ENCODE data around the gene PCK2. TPM values are rescaled to one million over a fixed set of nuclear protein-coding genes. Genes with fewer than 3 reads are reported as not detected.

PCK2 gene
- total RNA-seq, 1 experiment from 2014 or later, result 48.9 TPM

DNA sequence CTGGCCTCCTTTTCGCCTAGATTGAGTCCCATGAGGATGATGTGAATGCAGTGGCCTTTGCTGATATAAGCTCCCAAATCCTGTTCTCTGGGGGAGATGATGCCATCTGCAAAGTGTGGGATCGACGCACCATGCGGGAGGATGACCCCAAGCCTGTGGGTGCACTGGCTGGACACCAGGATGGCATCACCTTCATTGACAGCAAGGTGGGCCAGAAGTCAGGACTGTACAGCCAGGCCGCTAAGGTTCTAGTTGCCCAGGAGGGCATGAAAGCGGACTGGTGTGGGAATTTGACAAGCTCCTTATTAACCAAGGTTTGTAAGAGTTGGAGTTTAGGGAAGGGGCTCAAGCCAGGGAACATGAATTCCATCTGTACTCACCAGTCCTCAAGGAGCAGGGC lies 25.6 kb downstream of the PCK2 start:
- H3K14ac ChIP-seq (ENCODE audit: insufficient read depth, low read length), result no peak overlapping the region
- no peak overlapping the region for H3K4ac ChIP-seq (ENCODE audit: low read depth, low read length)
- H4K8ac ChIP-seq (replicated peaks; ENCODE audit: insufficient read length, low read depth, low read length), result no peak overlapping the region
- Mint-ChIP-seq H3K36me3 (ENCODE audit: insufficient read depth in 1 of 3, low read depth in 3 of 3) (peaks cover 24 to 76% (median 74%) of the 10 kb centered on the region in 3 experiments; a peak in 6 of 7 replicates), H3K9me3 (no peaks in the 10 kb centered on the region; a peak in 1 of 5 replicates), H3K4me1 (peaks cover 12 to 15% of the 10 kb centered on the region in 2 experiments), H3K27me3 (ENCODE audit: low read depth) (peaks cover 3% of the 10 kb centered on the region; the same call in 1 of the 2 replicates), H3K4me3 (no peak overlapping the region), H3K27ac (no peak overlapping the region)
- no peak overlapping the region for H3K18ac ChIP-seq (ENCODE audit: insufficient read length, low read depth, low read length)
- no peak overlapping the region for H2BK120ac ChIP-seq (ENCODE audit: low read depth, low read length, poor library complexity, severe bottlenecking)
- no peak overlapping the region for H2BK12ac ChIP-seq (ENCODE audit: insufficient read length, low read depth, low read length)
- H3K27ac ChIP-seq (ENCODE audit: insufficient read length, low read depth, low read length), result no peak overlapping the region
- H3K9me3 ChIP-seq (ENCODE audit: control insufficient read depth, low read depth, low read length), result no peaks in the 10 kb centered on the region
- H2BK5ac ChIP-seq (ENCODE audit: insufficient read length, low read length), result no peak overlapping the region
- DNase-seq, result no peak
- H3K79me1 ChIP-seq (ENCODE audit: insufficient read depth, low read depth, low read length, poor library complexity, severe bottlenecking), result no peaks in the 10 kb centered on the region
- no peak overlapping the region for H3K23ac ChIP-seq (ENCODE audit: insufficient read length, low read depth, low read length)
- H2AFZ ChIP-seq (ENCODE audit: low read length), result no peak overlapping the region
- H3T11ph ChIP-seq (ENCODE audit: low read length), result no peak overlapping the region
- H3K4me2 ChIP-seq (ENCODE audit: insufficient read depth, insufficient read length, low read length), result no peak overlapping the region
- no peak overlapping the region for H4K91ac ChIP-seq (ENCODE audit: insufficient read length, low read depth, low read length)
- H2BK20ac ChIP-seq (ENCODE audit: low read depth, low read length, poor library complexity, severe bottlenecking), result no peak overlapping the region
- no peak overlapping the region for H4K5ac ChIP-seq (ENCODE audit: insufficient read length, low read depth, low read length)
- H3K23me2 ChIP-seq (ENCODE audit: insufficient read length, low read depth, low read length, poor library complexity, severe bottlenecking), result peaks cover 4% of the 10 kb centered on the region
- no peak overlapping the region for H3K56ac ChIP-seq (ENCODE audit: insufficient read length, low read depth, low read length)
- no peak overlapping the region for H2BK15ac ChIP-seq (ENCODE audit: low read depth, low read length)
- no peaks in the 10 kb centered on the region for H4K20me1 ChIP-seq (ENCODE audit: control insufficient read depth, insufficient read depth, insufficient read length)
- no peaks in the 10 kb centered on the region for H3K79me2 ChIP-seq (ENCODE audit: insufficient read depth, low read length)
- H2AK5ac ChIP-seq (ENCODE audit: insufficient read length, low read length), result no peak overlapping the region
- no peak for TF ChIP-seq CTCF (conservative IDR thresholded peaks at IDR 0.05)
- H3K4me1 ChIP-seq (ENCODE audit: insufficient read depth, low read length), result no peaks in the 10 kb centered on the region
- no CpG with 5 or more reads among the region's 6 CpGs for WGBS (ENCODE audit: extremely low coverage, insufficient read length, low lambda C conversion rate)
- H3K9ac ChIP-seq (ENCODE audit: extremely low read depth, insufficient read length, low read length), result no peak overlapping the region
- H3K27me3 ChIP-seq (ENCODE audit: insufficient read depth, low read length), result no peaks in the 10 kb centered on the region

All from H9 (cell line).